ENCODE measurements around the gene TBC1D13. TPM values are rescaled to one million over a fixed set of nuclear protein-coding genes. Genes with fewer than 3 reads are reported as not detected.

The TBC1D13 gene
- total RNA-seq, 1 donor from 2014 or later: 19.8 TPM

DNA sequence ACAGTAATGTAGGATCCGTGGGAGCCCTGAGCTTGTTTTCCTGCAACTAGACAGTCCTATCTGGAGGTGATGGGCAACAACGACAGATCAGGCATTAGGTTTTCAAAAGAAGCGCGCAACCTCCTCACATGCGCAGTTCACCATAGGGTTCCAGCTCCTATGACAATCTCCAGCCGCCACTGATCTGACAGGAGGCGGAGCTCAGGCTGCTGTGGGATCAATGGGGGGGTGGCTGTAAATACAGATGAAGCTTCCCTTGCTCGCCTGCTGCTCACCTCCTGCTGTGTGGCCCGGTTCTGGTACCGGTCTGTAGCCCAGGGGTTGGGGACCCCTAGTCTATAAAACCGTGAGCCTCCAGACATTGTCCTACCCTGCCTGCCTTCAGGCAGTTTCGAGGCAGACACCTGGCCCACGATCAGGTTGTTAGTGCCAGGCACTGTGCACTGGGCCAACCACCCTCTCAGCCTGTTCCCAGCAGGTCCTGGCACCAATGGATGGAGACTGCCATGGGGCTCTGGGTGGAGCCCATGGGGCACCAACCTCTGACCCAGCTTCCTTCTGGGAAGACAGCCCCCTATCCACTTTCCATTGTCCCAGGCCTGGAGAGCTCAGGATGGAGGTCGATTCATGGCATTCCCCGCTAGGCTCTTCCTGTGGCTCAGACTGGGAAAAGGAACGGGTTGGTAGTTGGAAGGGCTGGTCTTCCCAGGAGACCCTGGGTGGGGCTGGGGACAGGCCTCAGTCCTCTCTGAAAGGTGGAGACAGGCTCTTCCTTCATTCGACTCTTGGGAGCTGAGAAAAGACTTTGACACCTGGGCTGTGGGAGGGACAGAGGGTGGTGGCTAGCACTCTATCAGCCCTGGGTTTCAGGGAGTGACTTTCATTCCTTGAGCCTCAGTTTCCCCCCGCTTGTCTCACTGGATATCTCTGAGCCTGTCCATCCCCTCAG is 32.9 kb downstream of the TBC1D13 start:
- TF ChIP-seq, protein P1, sequence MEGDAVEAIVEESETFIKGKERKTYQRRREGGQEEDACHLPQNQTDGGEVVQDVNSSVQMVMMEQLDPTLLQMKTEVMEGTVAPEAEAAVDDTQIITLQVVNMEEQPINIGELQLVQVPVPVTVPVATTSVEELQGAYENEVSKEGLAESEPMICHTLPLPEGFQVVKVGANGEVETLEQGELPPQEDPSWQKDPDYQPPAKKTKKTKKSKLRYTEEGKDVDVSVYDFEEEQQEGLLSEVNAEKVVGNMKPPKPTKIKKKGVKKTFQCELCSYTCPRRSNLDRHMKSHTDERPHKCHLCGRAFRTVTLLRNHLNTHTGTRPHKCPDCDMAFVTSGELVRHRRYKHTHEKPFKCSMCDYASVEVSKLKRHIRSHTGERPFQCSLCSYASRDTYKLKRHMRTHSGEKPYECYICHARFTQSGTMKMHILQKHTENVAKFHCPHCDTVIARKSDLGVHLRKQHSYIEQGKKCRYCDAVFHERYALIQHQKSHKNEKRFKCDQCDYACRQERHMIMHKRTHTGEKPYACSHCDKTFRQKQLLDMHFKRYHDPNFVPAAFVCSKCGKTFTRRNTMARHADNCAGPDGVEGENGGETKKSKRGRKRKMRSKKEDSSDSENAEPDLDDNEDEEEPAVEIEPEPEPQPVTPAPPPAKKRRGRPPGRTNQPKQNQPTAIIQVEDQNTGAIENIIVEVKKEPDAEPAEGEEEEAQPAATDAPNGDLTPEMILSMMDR (IDR thresholded peaks at IDR 0.05): no peak
- Histone ChIP-seq H3K4me1 (peaks cover 3 to 6% of the 10 kb centered on the region in 2 donors), H3K9me3 (no peaks in the 10 kb centered on the region), H3K36me3 (peaks cover 27 to 38% of the 10 kb centered on the region in 2 donors), H3K27me3 (no peaks in the 10 kb centered on the region), H3K27ac (no peak overlapping the region), H3K4me3 (no peak overlapping the region)
- DNase-seq (ENCODE audit: low spot score in 2 of 2): no peak
- intact Hi-C loops (cut with DNase I): loop anchor here (2.0 kb wide), 1 partner anchor 33 kb away; the partner anchor contains the start of gene TBC1D13

DNA sequence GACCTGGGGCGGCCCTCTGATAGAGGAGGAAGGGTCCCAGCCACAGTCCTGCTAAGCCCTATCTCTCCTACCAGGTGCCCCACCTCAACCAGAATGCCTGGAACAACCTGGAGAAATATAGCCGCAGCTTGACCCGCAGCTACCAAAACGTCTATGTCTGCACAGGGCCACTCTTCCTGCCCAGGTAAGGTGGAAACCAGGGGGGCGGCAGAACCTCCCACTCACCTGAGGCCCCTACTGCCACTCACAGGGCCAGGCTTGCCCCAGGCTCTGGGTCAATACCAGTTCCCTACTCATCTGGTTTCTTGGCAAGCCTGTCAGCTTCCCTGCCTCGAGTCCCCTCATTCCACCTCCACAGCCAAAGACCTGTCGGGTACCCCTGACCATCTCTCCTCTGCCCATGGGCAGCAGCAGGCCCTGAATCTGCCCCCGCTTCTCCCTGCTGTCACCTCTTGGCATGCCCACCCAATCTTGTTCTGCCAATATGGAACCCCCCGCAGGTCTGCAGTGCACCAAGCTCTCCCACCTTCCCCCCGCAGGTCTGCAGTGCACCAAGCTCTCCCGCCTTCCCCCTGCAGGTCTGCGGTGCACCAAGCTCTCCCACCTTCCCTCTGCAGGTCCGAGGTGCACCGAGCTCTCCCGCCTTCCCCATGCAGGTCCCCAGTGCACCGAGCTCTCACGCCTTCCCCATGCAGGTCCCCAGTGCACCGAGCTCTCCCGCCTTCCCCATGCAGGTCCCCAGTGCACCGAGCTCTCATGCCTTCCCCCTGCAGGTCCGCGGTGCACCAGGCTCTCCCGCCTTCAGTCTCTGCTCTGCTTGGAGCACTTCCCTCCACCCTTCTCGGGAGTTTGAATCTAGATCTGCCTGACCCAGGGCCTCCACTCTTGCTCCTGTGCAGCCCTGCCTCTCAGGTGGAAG is 33.9 kb downstream of the TBC1D13 start:
- no peak for DNase-seq (ENCODE audit: low spot score in 2 of 2)
- no peaks in the 10 kb centered on the region for H3K27me3 ChIP-seq
- peaks cover 3 to 6% of the 10 kb centered on the region in 2 donors for H3K4me1 ChIP-seq
- H3K36me3 ChIP-seq: peaks cover 29 to 47% of the 10 kb centered on the region in 2 donors
- H3K4me3 ChIP-seq: no peak overlapping the region
- intact Hi-C loops (cut with DNase I): no loop called here
- TF ChIP-seq, protein P1 (IDR thresholded peaks at IDR 0.05): no peak
- H3K9me3 ChIP-seq: no peaks in the 10 kb centered on the region
- H3K27ac ChIP-seq: no peak overlapping the region

DNA sequence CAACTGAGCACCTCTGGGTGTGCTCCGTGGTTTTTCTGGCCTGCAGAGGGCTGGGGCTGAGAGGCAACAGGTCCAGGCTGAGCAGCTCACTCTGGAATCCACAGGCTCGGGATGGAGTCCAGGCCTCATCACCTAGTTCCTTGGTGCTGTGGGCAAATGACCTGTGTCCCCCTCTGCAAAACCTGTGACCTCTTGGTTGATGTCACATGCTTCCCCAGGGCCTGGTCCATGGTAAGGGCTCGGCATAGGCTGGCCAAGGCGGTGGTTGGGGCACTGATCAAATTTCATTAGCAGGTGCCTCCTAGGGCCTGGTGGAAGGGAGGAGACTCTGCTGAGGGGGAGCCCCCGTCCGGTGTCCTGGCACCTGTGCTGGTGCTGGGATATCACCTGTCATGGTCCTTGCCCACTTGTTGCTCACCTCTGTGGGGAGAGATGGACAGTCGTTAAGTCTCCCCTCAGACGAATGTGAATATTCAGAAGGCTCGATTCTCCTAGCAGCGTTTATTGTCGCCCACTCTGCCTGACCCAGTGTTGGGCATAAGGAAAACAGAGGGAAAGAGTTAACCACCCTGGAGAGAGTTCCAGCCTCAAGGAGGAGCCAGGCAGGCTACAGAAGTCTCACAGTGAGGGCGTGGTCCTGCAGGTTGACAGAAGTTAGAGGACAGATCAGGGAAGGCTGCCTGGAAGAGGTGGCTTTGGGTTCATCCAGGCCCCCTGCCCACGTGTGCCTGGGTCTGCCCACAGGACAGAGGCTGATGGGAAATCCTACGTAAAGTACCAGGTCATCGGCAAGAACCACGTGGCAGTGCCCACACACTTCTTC is 34.7 kb downstream of the TBC1D13 start:
- peaks cover 3 to 6% of the 10 kb centered on the region in 2 donors for H3K4me1 ChIP-seq
- H3K9me3 ChIP-seq: no peaks in the 10 kb centered on the region
- intact Hi-C loops (cut with DNase I): no loop called here
- DNase-seq (ENCODE audit: low spot score in 2 of 2): no peak
- H3K27me3 ChIP-seq: no peaks in the 10 kb centered on the region
- H3K4me3 ChIP-seq: no peak overlapping the region
- H3K36me3 ChIP-seq: peaks cover 37 to 56% of the 10 kb centered on the region in 2 donors
- H3K27ac ChIP-seq: no peak overlapping the region
- TF ChIP-seq, protein P1 (IDR thresholded peaks at IDR 0.05): no peak

DNA sequence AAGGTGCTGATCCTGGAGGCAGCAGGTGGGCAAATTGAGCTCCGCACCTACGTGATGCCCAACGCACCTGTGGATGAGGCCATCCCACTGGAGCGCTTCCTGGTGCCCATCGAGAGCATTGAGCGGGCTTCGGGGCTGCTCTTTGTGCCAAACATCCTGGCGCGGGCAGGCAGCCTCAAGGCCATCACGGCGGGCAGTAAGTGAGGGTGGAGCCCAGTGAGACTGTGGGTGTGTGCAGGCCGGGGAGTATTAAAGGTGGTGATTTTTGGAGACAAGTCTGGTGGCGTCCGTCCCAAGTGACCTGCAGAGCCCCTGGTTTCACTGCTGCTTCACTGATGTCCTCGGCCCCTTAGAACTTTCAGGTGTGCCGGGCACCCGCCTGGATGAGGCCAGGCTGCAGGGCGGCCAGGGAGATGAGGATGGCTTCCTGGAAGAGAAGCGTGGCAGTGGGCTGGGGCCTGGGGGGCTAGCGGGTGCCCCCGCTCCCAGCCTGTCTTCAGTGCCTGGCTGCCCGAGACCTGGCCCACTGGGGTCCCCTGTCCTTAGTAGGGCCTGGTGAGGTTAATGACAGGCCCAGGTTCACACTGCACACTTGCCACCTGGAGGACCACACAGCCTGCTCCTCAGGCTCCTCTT is 35.5 kb downstream of the TBC1D13 start:
- peaks cover 41 to 63% of the 10 kb centered on the region in 2 donors for H3K36me3 ChIP-seq
- no peak for DNase-seq (ENCODE audit: low spot score in 2 of 2)
- no peaks in the 10 kb centered on the region for H3K9me3 ChIP-seq
- no peaks in the 10 kb centered on the region for H3K27me3 ChIP-seq
- H3K27ac ChIP-seq: no peak overlapping the region
- intact Hi-C loops (cut with DNase I): no loop called here
- TF ChIP-seq, protein P1 (IDR thresholded peaks at IDR 0.05): no peak
- H3K4me3 ChIP-seq: no peak overlapping the region
- H3K4me1 ChIP-seq: peaks cover 3 to 6% of the 10 kb centered on the region in 2 donors

Measured in ascending aorta (tissue), 2 donors.